Uterus (tissue), 4 donors: Measurements from ENCODE around the gene MMP8. TPM values are rescaled to one million over a fixed set of nuclear protein-coding genes. Genes with fewer than 3 reads are reported as not detected.

Source experiments
- DNase-seq, 2 donors: peaks; one replicate each; pipeline ENCODE4 v3.0.0-alpha.2; 2019 to 2020
- H3K27ac ChIP-seq, 2 donors: fragments of 200-600 bp; sonication (generic); 1 replicate in 1 of 2; 2 replicates in 1 of 2; pipeline ENCODE4 v1.5.1; 2016 to 2018
- H3K27me3 ChIP-seq, 2 donors: fragments of 200-600 bp; sonication (generic); one replicate each; pipeline ENCODE4 v1.5.1; 2018 to 2019; ENCODE audit warnings: control low read depth in 1 of 2
- H3K36me3 ChIP-seq, 2 donors: fragments of 200-600 bp; sonication (generic); one replicate each; pipeline ENCODE4 v1.5.1; 2019; ENCODE audit warnings: control low read depth in 1 of 2
- H3K4me1 ChIP-seq, 2 donors: fragments of 200-600 bp; sonication (generic); one replicate each; pipeline ENCODE4 v1.5.1; 2018 to 2019; ENCODE audit warnings: control low read depth in 1 of 2
- H3K4me3 ChIP-seq, 2 donors: fragments of 200-600 bp; sonication (generic); 1 replicate in 1 of 2; 2 replicates in 1 of 2; pipeline ENCODE4 v1.5.1; 2018 to 2019; ENCODE audit warnings: mild to moderate bottlenecking in 1 of 2
- H3K9me3 ChIP-seq, 2 donors: fragments of 200-600 bp; sonication (generic); one replicate each; pipeline ENCODE4 v1.5.1; 2019; ENCODE audit warnings: control low read depth in 1 of 2
- CTCF ChIP-seq, 4 experiments: fragments of 200-600 bp in 2 of 4; fragments of 450-650 bp in 2 of 4; sonication (generic) in 2 of 4; IDR thresholded peaks; one replicate each; pipeline ENCODE4 v1.5.1; 2016 to 2019; ENCODE audit warnings: antibody characterized with exemption in 4 of 4, mild to moderate bottlenecking in 2 of 4, moderate library complexity in 1 of 4
- POLR2A ChIP-seq, 2 donors: fragments of 450-650 bp; IDR thresholded peaks; one replicate each; pipeline ENCODE4 v1.6.1; 2016; ENCODE audit warnings: antibody characterized with exemption in 2 of 2, mild to moderate bottlenecking in 1 of 2, moderate library complexity in 1 of 2
- intact Hi-C: fragments of 100-400 bp; cut with DNase I; formaldehyde crosslinking; loops from one replicate; pipeline ENCODE4 v1.15.1; 2023; ENCODE audit warnings: low total_unique reads
- total RNA-seq, 4 donors: library from RNA; depleted of rRNA in 3 of 4; stranded (reverse); fragments of >200 nt in 3 of 4; gene quantifications; one replicate each; pipeline versions ENCODE4 v1.1.0 to v1.2.4, GENCODE V29; 2014 to 2023
- donor health status: DM: yes; HTN: yes; CAD: no.

MMP8 gene
- total RNA-seq, 4 donors from 2014 or later = 0.76 to 1.5 TPM; not detected in 2

DNA sequence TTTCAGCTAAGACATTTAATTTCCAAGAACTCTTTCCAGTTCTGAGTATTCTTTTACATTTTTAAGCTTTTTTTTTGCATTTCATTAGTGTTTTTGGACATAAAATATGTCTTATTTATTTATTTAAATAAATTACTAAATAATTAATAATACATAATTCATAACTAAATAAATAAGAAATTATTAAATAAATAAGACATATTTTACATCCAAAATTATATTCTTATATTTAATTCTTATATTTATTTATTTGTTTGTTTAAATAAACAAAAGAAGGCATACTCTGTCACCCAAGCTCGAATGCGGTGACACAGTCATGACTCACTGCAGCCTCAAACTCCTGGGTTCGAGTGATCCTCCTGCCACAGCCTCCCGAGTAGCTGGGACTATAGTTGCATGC, 16.1 kb downstream of the MMP8 start:
- DNase-seq = no peak
- Histone ChIP-seq H3K27ac (no peak overlapping the region), H3K36me3 (no peaks in the 10 kb centered on the region), H3K4me3 (no peak overlapping the region), H3K9me3 (no peaks in the 10 kb centered on the region), H3K27me3 (no peaks in the 10 kb centered on the region), H3K4me1 (no peaks in the 10 kb centered on the region)
- intact Hi-C loops = no loop called here
- TF ChIP-seq CTCF (IDR thresholded peaks at IDR 0.05) = no peak
- TF ChIP-seq POLR2A (IDR thresholded peaks at IDR 0.05) = no peak

- Histone ChIP-seq H3K27ac (no peak within 1 kb of the TSS), H3K4me3 (no peak within 1 kb of the TSS)
Observed at GRCh38 chr11:102705626-102706025, 19.1 kb downstream of the MMP8 start, which contains the start of gene MMP27. MMP27 (minus strand) TSS chr11:102705769; CDS start chr11:102705714, 55 bp downstream.

GRCh38 chr11:102704841-102705240, 19.9 kb downstream of the MMP8 start:
- TF ChIP-seq CTCF (IDR thresholded peaks at IDR 0.05) (no peak), POLR2A (IDR thresholded peaks at IDR 0.05) (no peak)
- no peak for DNase-seq
- H3K4me1 ChIP-seq = no peaks in the 10 kb centered on the region
- no peaks in the 10 kb centered on the region for H3K9me3 ChIP-seq
- H3K36me3 ChIP-seq = no peaks in the 10 kb centered on the region
- H3K4me3 ChIP-seq = no peak overlapping the region
- no peaks in the 10 kb centered on the region for H3K27me3 ChIP-seq
- H3K27ac ChIP-seq = no peak overlapping the region
- intact Hi-C loops = no loop called here

More at GRCh38 chr11:102705626-102706025, 19.1 kb downstream of the MMP8 start, which contains the start of gene MMP27:
- DNase-seq = no peak
- TF ChIP-seq CTCF (IDR thresholded peaks at IDR 0.05) = no peak
- no peak for TF ChIP-seq POLR2A (IDR thresholded peaks at IDR 0.05)
- H3K9me3 ChIP-seq = no peaks in the 10 kb centered on the region
- no peaks in the 10 kb centered on the region for H3K36me3 ChIP-seq
- H3K4me1 ChIP-seq = no peaks in the 10 kb centered on the region
- H3K27me3 ChIP-seq = no peaks in the 10 kb centered on the region
- intact Hi-C loops = no loop called here

DNA sequence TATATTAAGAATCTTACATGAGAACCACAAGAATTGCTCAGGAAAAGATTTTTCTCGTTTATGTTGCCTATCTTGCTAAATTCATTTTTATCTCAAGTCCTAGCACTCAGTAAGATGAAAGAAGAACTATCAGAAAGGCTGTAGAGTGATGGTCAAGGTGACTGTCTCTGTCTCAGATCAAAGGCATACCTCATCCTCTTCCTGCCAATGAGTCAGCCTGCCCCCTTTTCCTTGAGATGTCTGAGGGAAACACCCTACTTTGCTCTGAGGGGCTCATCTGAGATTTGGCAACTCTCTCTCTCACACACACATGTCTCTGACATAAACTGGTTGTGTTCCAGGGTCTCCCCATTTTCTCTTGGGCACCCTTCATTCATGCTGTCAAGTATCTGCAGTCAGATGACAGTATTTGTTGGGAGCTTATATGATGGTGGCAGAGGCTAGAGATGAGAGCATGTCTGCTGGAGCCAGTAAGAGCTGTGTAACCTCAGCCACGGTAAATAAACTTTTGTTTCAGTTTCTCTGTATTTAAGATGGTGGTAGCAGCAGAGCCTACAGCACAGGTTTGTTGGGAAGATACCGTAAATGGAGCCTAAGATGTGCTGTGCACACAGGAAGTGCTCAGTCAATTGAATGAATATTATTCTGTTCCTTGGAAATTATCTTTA, 20.8 kb downstream of the MMP8 start:
- Histone ChIP-seq H3K4me1 (no peaks in the 10 kb centered on the region), H3K9me3 (no peaks in the 10 kb centered on the region), H3K27me3 (no peaks in the 10 kb centered on the region), H3K27ac (no peak overlapping the region), H3K36me3 (no peaks in the 10 kb centered on the region), H3K4me3 (no peak overlapping the region)
- DNase-seq = no peak
- TF ChIP-seq CTCF (IDR thresholded peaks at IDR 0.05) (no peak), POLR2A (IDR thresholded peaks at IDR 0.05) (no peak)
- intact Hi-C loops = no loop called here

DNA sequence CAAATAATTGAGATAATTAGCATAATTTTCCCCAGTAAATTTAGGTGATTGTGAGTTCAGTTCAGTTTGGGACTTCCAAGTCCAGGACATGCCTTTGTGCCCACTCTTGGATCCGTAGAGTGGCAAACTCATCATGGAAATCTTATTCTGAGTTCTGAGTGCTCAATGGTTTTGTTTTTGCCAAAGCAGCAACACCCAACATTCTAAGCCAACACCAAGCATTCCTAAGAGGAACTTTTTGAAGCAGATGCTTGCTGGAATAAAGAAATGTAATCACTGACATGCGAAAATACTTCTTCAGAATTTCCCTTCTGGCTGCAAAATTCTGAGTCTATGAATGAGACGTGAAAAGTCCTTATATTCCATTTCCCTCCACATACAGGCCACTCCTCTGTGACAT, 29.6 kb downstream of the MMP8 start:
- intact Hi-C loops = no loop called here
- Histone ChIP-seq H3K36me3 (no peaks in the 10 kb centered on the region), H3K27me3 (no peaks in the 10 kb centered on the region), H3K27ac (no peak overlapping the region), H3K4me3 (no peak overlapping the region), H3K4me1 (no peaks in the 10 kb centered on the region), H3K9me3 (no peaks in the 10 kb centered on the region)
- no peak for TF ChIP-seq POLR2A (IDR thresholded peaks at IDR 0.05)
- TF ChIP-seq CTCF (IDR thresholded peaks at IDR 0.05) = no peak
- no peak for DNase-seq
